GM13976 (cell line): Measurements from ENCODE around the gene ANO1.

Experiments
- DNase-seq: peaks from one replicate; pipeline ENCODE4 v3.0.0; 2012; ENCODE audit warnings: low spot score
- in situ Hi-C: fragments of 300-500 bp; cut with MboI; formaldehyde crosslinking; loops from one replicate; pipeline ENCODE4 v1.12.0; 2022; ENCODE audit warnings: low sequenced_read_pairs, mixed read lengths, inconsistent platforms; ENCODE audit not compliant: unreplicated experiment
- TF ChIP-seq, protein P1 (sequence below): IDR thresholded peaks from 2 replicates; pipeline ENCODE4 v1.5.1; 2012; ENCODE audit warnings: borderline replicate concordance, mild to moderate bottlenecking; ENCODE audit not compliant: insufficient read depth; ENCODE audit errors: extremely low read depth, missing control alignments, control extremely low read depth

Gene ANO1

DNA sequence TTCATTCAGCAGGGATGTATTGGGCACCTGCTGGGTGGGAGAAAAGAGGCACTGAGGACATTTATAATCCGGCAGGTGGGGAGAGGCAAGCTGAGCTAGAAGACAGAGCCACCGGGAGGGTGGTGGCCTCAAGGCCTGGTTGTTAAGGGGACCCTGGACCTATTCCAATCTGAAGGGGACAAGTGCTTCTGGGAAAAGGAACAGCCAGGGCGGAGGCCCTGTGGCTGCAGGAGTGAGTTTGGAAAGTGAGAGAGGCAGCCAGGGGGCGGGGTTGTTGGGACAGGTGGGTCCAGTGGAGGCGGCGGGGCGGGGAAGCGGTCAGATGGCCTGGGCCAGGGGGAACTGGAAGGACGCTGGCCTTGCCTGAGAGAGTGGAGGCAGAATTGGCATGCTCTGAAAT lies 29.1 kb downstream of the ANO1 start:
- TF ChIP-seq, protein P1, sequence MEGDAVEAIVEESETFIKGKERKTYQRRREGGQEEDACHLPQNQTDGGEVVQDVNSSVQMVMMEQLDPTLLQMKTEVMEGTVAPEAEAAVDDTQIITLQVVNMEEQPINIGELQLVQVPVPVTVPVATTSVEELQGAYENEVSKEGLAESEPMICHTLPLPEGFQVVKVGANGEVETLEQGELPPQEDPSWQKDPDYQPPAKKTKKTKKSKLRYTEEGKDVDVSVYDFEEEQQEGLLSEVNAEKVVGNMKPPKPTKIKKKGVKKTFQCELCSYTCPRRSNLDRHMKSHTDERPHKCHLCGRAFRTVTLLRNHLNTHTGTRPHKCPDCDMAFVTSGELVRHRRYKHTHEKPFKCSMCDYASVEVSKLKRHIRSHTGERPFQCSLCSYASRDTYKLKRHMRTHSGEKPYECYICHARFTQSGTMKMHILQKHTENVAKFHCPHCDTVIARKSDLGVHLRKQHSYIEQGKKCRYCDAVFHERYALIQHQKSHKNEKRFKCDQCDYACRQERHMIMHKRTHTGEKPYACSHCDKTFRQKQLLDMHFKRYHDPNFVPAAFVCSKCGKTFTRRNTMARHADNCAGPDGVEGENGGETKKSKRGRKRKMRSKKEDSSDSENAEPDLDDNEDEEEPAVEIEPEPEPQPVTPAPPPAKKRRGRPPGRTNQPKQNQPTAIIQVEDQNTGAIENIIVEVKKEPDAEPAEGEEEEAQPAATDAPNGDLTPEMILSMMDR: no peak
- no peak for DNase-seq
- in situ Hi-C loops: no loop called here

DNA sequence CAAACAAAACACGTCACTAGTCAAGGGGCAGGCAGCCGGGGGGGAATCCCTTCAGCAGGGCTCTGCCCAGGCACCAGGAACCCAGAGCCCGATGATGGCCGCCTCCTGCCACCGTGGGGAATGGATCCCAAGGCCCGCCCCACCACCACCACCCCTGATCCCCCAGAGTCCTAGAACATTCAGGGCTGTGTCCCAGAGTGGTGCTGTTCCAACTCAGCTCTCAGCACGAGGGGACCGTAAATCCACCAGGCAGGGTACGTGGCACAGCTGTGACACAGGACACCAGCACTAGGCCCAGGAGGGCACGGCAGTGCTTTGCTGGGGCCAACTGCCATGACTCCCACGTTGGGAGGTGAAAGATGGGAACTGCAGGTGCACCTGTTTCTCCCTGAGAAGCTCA lies 29.6 kb downstream of the ANO1 start:
- TF ChIP-seq, protein P1: no peak

DNA sequence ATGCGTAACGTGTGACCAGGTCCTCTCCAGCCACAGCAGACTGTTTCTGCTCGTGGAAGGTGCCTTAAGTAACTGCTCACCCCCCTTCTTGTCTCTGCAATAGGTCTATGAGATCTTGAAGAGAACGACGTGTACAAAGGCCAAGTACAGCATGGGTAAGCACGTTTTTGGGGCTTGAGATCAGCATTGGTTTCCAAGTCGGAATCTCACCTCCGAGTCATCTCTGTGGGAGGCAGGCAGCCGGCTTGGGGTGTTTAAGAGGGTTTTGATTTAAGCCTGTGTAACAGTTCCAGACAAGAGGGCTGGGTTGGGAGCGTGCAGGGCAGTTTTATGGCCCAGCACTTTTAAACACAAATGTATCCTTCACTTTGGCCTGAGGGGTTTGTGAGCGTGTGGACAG lies 30.1 kb downstream of the ANO1 start:
- TF ChIP-seq, protein P1: no peak
- no peak for DNase-seq
- in situ Hi-C loops: no loop called here

More for the DNA sequence above, 29.6 kb downstream of the ANO1 start:
- no peak for DNase-seq
- in situ Hi-C loops: no loop called here

GRCh38 chr11:70109006-70109405 lies 30.9 kb downstream of the ANO1 start:
- DNase-seq: no peak
- TF ChIP-seq, protein P1: no peak
- in situ Hi-C loops: no loop called here

GRCh38 chr11:70109903-70110302 lies 31.8 kb downstream of the ANO1 start:
- TF ChIP-seq, protein P1: no peak
- DNase-seq: no peak
- in situ Hi-C loops: no loop called here

DNA sequence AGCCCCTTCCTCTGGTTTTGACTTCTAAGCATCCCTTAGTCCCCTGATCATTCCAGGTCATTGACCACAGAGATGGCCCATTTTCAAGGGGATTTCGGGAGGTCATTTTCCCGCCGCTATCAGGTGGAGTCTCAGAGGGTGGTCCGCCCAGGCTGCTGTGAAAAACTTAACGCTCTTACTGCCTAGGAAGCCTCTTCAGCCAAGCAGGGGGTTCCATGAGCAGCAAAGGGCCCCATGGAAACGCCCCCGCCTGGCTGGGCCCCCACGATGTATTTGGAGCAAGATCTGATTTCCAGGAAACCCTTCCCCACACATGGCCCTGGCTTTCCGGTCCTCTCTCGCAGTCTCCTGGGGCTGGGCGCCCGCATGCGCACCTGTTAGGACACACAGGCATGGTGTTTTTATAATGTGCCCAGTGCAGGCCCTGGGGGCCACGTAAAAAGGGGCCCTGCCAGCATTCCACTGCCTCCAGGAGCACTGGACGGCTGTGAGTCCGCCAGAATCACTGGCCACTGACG lies 32.5 kb downstream of the ANO1 start:
- in situ Hi-C loops: no loop called here
- TF ChIP-seq, protein P1: no peak
- DNase-seq: no peak
